Kidney capillary endothelial cell (primary cell): ENCODE data around the gene SVEP1.

Experiments used
- DNase-seq: peaks from one replicate; pipeline ENCODE4 v3.0.0-alpha.2; 2018; ENCODE audit warnings: low spot score

Gene SVEP1

DNA sequence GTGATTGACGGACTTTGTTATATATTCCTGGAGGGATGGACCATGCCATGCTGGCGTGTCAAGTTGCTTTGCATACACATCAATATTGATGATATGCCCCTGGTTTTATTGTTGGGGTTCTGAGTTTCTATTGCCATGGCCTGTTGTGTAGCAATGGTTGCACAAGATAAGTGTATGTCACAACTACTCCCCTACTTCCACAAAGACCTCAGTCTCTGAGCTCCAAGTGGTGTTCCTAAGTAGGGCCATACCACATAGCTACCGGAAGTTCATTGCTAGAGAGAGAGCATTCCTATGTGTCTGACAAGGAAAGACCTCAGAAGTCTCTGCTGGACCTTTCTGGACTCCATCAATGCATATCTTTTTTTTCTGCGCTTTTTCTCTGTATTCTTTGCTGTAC lies 261.6 kb downstream of the SVEP1 start:
- DNase-seq = no peak

GRCh38 chr9:110316261-110317075 lies 263.1 kb downstream of the SVEP1 start:
- no peak for DNase-seq
